Thyroid gland (tissue), 4 donors: ENCODE measurements around the gene C1orf56. TPM values are rescaled to one million over a fixed set of nuclear protein-coding genes. Genes with fewer than 3 reads are reported as not detected.

ENCODE experiments used
- DNase-seq, 2 donors: peaks; one replicate each; pipeline ENCODE4 v3.0.0-alpha.2; 2019
- H3K27ac ChIP-seq, 3 donors: fragments of 200-600 bp; sonication (generic); 1 replicate in 2 of 3; 2 replicates in 1 of 3; pipeline ENCODE4 v1.5.1; 2016 to 2019; ENCODE audit warnings: mild to moderate bottlenecking in 1 of 3, moderate library complexity in 1 of 3
- H3K27me3 ChIP-seq: fragments of 200-600 bp; sonication (generic); one replicate; pipeline ENCODE4 v1.5.1; 2019
- H3K36me3 ChIP-seq, 2 donors: fragments of 200-600 bp; sonication (generic); one replicate each; pipeline ENCODE4 v1.5.1; 2016 to 2019
- H3K4me1 ChIP-seq, 2 donors: fragments of 200-600 bp; sonication (generic); one replicate each; pipeline ENCODE4 v1.5.1; 2017 to 2019
- H3K4me3 ChIP-seq, 3 donors: fragments of 200-600 bp; sonication (generic); replicated peaks in 1 of 3; 1 replicate in 2 of 3; 2 replicates in 1 of 3; pipeline ENCODE4 v1.5.1; 2016; ENCODE audit warnings: mild to moderate bottlenecking in 1 of 3
- H3K9me3 ChIP-seq: fragments of 200-600 bp; sonication (generic); one replicate; pipeline ENCODE4 v1.5.1; 2017
- POLR2A ChIP-seq, 2 donors: fragments of 450-650 bp; IDR thresholded peaks; one replicate each; pipeline ENCODE4 v1.6.1; 2017; ENCODE audit warnings: antibody characterized with exemption in 2 of 2, mild to moderate bottlenecking in 2 of 2, moderate library complexity in 1 of 2
- WGBS, 2 donors: methylation state at CpG; one replicate each; pipeline ENCODE4 v1.1.5; 2017; 5-methylcytosine and 5-hydroxymethylcytosine counted together
- intact Hi-C: fragments of 100-400 bp; cut with DNase I; formaldehyde crosslinking; loops from one replicate; pipeline ENCODE4 v1.15.1; 2023
- total RNA-seq, 4 donors: library from RNA; depleted of rRNA; stranded (reverse); fragments of >200 nt; gene quantifications; one replicate each; pipeline ENCODE4 v1.2.3, GENCODE V29; 2016
- TF ChIP-seq, protein P1 (sequence below), 6 experiments: fragments of 200-600 bp in 3 of 6; fragments of 450-650 bp in 3 of 6; sonication (generic) in 3 of 6; IDR thresholded peaks; one replicate each; pipeline ENCODE4 v1.5.1; 2016 to 2019; ENCODE audit warnings: antibody characterized with exemption in 6 of 6, mild to moderate bottlenecking in 2 of 6, inconsistent platforms in 1 of 6, moderate library complexity in 1 of 6

Gene C1orf56
- total RNA-seq, 4 donors from 2014 or later = 7.8 to 22.6 (median 14.8) TPM

DNA sequence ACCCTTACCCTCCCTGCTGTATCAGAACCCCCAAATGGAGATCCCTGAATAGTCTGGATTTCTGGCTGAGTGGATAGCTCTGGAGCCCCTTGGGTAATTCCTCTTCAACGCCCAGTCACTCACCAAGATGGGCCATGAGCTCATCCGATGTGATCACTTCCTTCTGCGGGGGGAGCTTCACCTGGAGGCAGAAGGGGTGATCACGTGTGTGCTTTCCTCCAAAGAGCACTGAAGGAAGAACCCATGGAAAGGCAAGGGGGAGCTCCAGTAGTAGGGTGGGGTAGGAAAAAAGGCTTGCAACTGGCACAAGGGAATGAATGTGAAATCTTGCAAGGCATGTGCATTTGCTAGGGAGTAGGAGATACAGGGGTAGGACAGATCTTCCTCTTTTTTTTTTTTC is 45.9 kb upstream of the C1orf56 start:
- DNase-seq = no peak
- TF ChIP-seq POLR2A (IDR thresholded peaks at IDR 0.05) = no peak
- TF ChIP-seq, protein P1, sequence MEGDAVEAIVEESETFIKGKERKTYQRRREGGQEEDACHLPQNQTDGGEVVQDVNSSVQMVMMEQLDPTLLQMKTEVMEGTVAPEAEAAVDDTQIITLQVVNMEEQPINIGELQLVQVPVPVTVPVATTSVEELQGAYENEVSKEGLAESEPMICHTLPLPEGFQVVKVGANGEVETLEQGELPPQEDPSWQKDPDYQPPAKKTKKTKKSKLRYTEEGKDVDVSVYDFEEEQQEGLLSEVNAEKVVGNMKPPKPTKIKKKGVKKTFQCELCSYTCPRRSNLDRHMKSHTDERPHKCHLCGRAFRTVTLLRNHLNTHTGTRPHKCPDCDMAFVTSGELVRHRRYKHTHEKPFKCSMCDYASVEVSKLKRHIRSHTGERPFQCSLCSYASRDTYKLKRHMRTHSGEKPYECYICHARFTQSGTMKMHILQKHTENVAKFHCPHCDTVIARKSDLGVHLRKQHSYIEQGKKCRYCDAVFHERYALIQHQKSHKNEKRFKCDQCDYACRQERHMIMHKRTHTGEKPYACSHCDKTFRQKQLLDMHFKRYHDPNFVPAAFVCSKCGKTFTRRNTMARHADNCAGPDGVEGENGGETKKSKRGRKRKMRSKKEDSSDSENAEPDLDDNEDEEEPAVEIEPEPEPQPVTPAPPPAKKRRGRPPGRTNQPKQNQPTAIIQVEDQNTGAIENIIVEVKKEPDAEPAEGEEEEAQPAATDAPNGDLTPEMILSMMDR (IDR thresholded peaks at IDR 0.05) = no peak
- Histone ChIP-seq H3K4me1 (peaks cover 31 to 41% of the 10 kb centered on the region in 2 donors), H3K9me3 (no peaks in the 10 kb centered on the region), H3K36me3 (peaks cover 29 to 39% of the 10 kb centered on the region in 2 donors), H3K27me3 (no peaks in the 10 kb centered on the region), H3K27ac (peak overlapping the region; percentile 2 to 98 (median 71)), H3K4me3 (no peak overlapping the region)
- intact Hi-C loops = no loop called here
- 67 to 78% methylated on average over 4 of the region's 4 CpGs for WGBS, 2 donors

DNA sequence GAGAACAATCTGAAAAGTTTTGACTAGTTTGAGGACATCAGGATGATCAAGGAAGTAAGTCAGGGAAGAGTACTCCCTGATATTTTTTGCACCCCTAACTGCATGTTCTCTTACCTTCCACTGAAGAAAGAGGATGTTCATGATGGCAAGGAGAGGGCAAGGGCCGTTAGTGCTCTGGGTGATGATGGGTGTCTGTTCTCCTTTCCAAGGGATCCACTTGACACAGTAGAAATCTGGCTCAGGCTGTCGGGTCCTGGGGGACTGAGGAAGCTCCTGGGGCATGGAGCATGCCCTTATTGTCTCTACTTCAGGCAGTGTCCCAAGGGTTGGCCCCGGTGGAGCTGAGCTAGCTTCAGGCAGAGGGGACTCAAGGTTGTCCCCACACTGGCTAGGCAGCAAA is 45.5 kb upstream of the C1orf56 start:
- no peak for DNase-seq
- H3K4me3 ChIP-seq = no peak overlapping the region
- H3K4me1 ChIP-seq = peaks cover 34 to 44% of the 10 kb centered on the region in 2 donors
- H3K9me3 ChIP-seq = no peaks in the 10 kb centered on the region
- WGBS, 2 donors = 49 to 51% methylated on average over 2 of the region's 3 CpGs
- H3K36me3 ChIP-seq = peaks cover 26 to 35% of the 10 kb centered on the region in 2 donors
- TF ChIP-seq POLR2A (IDR thresholded peaks at IDR 0.05) = no peak
- TF ChIP-seq, protein P1 (IDR thresholded peaks at IDR 0.05) = no peak
- intact Hi-C loops = no loop called here
- H3K27ac ChIP-seq = peak overlapping the region; percentile 71 to 98 (median 96)
- H3K27me3 ChIP-seq = no peaks in the 10 kb centered on the region

DNA sequence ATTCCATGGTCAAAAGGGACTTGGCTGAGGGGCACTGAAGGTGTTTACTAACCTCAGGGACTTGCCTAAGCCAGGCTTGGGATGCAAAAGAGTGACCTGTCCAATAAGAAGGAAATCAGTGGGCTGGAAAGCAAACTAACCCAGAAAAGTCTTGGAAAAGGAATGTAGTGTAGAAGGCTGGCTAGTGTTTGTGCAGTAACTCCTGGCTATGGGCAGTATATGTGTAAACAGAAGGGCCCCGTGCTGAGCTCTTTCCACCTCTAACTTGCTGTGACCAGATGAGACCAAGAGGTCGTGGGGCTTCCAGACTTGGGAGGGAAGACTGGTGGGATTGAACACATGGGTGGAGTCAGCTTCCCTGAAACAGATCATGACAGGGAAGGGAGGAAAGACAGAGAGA is 44.9 kb upstream of the C1orf56 start:
- Histone ChIP-seq H3K27me3 (no peaks in the 10 kb centered on the region), H3K4me1 (peaks cover 40 to 49% of the 10 kb centered on the region in 2 donors), H3K4me3 (no peak overlapping the region), H3K27ac (peak overlapping the region; percentile 71 to 98 (median 96)), H3K36me3 (peaks cover 20 to 29% of the 10 kb centered on the region in 2 donors), H3K9me3 (no peaks in the 10 kb centered on the region)
- intact Hi-C loops = no loop called here
- DNase-seq = peak; percentile 69 to 74
- 18 to 31% methylated on average over 2 of the region's 2 CpGs for WGBS, 2 donors
- peak in 1 of 2 donors; percentile 79 for TF ChIP-seq POLR2A (IDR thresholded peaks at IDR 0.05)
- TF ChIP-seq, protein P1 (IDR thresholded peaks at IDR 0.05) = no peak

DNA sequence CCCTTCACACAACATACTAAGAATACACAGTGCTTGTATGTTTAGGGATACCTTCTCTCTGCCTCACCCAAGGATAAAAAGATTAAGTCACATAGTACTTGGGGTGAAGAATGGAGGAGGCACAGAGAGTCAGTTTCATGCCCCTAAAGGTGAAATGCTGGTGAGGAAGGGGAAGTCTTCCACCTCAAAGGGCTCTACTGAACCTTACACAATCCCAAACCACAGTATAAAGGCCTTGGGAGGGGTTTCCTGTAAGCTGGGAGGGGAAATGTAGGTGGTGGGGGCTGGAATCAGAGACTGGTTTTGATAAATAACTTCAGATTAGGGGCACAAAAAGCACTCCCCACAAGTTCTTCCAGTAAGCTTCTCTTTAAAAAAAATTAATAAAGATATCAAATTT is 44.4 kb upstream of the C1orf56 start:
- H3K27me3 ChIP-seq = no peaks in the 10 kb centered on the region
- intact Hi-C loops = no loop called here
- H3K36me3 ChIP-seq = peaks cover 14 to 24% of the 10 kb centered on the region in 2 donors
- H3K9me3 ChIP-seq = no peaks in the 10 kb centered on the region
- H3K4me1 ChIP-seq = peaks cover 40 to 54% of the 10 kb centered on the region in 2 donors
- H3K4me3 ChIP-seq = peak overlapping the region in 2 of 3 donors; percentile 9 to 62
- DNase-seq = no peak
- TF ChIP-seq POLR2A (IDR thresholded peaks at IDR 0.05) = no peak
- TF ChIP-seq, protein P1 (IDR thresholded peaks at IDR 0.05) = no peak
- peak overlapping the region; percentile 71 to 98 (median 96) for H3K27ac ChIP-seq

DNA sequence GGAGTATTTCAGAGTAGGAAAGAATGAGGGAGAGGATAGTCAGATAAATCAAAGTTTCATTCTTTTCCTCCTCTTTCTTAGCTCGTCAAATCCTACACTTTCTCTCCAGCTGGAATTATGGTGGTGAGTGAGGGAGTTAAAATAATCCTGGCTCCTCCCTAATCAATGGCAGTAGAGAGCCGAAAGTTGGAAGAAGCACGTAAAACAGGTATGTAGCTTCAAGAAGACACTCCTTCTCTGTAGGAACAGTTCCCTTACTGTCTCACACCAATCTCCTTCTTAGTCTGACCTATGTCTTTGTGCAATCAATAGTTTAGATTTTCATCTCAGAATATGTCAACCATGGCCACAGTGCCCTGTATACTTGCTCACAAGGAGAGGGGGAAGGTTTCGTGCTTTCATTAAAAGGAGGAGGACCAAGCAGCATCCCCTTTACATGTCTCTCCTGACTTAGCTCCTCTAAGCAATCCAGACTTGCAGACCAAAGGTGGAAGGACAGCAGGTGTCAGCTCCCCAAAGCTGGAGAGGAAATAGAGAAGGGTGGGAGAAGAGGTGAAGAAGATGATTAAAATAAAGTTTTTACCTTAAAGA is 41.7 kb upstream of the C1orf56 start:
- no peak for DNase-seq
- Histone ChIP-seq H3K4me1 (peaks cover 56 to 67% of the 10 kb centered on the region in 2 donors), H3K4me3 (peak overlapping the region; percentile 23 to 62 (median 54)), H3K27me3 (no peaks in the 10 kb centered on the region), H3K36me3 (no peaks in the 10 kb centered on the region), H3K9me3 (no peaks in the 10 kb centered on the region), H3K27ac (peak overlapping the region; percentile 71 to 98 (median 96))
- 4 to 6% methylated on average over 4 of the region's 4 CpGs for WGBS, 2 donors
- TF ChIP-seq, protein P1 (IDR thresholded peaks at IDR 0.05) = no peak
- no peak for TF ChIP-seq POLR2A (IDR thresholded peaks at IDR 0.05)
- intact Hi-C loops = loop anchor here (5.0 kb wide), 1 partner anchor 51 kb away; the partner anchor contains the start of gene CDC42SE1
